Fibroblast of skin of left biceps (primary cell): ENCODE data around the gene PRDM2.

Experiments used
- DNase-seq, 2 experiments: peaks; one replicate each; pipeline ENCODE4 v3.0.0-alpha.2; 2013; ENCODE audit warnings: low read depth in 2 of 2

The PRDM2 gene

DNA sequence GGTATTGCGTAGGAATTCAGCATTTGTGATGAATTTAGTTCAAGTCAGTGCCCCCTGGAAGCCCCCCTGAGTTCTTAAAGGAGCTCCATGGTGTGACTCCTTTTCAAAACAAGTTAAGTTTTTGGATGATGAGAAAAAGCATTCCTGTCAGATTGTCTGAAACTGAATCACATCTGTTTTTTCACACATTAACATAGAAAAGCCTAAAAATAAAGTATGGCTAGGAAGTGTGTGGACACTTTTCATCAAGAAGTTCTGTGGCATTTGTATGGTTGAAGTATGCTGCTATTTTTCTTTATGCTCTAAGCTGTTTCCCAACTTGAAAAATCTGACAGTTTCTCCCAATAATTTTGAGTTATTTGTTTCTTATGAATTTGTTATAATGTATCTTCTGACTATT, 33.7 kb downstream of the PRDM2 start:
- peak; percentile 44 to 46 for DNase-seq

DNA sequence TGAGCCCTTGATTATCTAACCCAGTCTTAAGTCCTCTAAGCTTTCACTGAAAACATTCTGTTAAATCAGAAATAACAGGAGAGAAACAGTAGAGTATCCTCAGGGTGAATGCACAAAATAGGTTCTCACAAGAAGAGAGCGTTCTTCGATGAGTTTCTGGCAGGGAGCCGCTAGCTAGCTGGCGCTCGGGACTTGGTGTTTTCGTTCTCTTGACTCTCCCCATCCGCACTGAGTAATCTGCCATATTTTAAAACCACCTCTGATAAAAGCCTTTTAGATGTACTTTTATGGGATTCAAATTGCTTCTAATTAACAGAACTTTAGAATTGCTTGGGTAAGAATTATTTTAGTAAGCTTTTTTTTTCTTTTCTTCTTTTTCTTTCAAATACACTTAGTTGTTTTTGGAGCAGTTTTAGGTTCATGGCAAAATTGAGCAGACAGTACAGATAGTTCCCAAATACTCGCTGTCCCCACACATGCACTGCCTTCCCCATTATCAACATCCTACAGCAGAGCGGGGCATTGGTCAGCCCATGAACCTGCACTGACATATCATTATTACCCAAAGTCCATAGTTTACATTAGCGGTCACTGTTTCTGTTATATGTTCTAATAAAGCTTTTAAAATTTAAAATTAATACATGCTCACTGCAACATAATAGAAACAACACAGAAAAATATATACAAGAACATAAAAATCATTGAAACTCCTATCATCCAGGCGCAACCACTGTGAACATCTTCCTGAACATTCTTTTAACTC, 35.4 kb downstream of the PRDM2 start:
- no peak for DNase-seq

DNA sequence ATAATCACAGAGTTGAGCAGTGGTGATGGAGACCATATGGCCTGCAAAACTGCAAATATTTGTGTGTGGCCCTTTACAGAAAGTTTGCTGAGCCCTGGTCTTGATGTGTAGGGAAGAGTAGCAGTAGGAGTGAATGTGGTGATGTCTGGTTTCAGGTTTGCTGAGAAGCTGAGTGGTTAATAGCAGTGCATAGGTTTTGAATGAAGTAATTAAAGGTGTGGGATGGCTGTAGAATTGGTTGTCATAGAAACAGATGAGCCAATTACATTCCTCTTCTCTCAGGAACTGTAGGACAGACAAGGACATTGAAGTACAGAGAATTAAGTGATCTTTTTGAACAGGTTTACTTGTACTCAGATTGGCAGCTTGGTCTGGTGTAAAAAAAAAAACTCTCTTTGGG, 37.4 kb downstream of the PRDM2 start:
- DNase-seq: no peak

DNA sequence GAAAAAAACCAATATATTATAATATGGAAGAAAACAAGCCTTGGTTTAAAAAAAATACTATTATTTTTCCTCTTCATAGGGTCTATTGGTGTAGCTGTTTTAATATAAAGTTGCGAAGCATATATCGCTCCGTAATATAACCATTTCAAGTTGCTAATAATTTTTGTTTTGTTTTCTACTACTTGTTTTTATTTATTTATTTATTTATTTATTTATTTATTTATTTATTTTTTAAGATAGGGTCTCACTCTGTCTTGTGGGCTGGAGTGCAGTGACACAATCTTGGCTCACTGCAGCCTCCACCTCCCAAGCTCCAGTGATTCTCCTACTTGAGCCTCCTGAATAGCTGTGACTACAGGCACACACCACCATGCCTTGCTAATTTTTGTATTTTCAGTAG, 46.4 kb downstream of the PRDM2 start:
- DNase-seq: no peak

DNA sequence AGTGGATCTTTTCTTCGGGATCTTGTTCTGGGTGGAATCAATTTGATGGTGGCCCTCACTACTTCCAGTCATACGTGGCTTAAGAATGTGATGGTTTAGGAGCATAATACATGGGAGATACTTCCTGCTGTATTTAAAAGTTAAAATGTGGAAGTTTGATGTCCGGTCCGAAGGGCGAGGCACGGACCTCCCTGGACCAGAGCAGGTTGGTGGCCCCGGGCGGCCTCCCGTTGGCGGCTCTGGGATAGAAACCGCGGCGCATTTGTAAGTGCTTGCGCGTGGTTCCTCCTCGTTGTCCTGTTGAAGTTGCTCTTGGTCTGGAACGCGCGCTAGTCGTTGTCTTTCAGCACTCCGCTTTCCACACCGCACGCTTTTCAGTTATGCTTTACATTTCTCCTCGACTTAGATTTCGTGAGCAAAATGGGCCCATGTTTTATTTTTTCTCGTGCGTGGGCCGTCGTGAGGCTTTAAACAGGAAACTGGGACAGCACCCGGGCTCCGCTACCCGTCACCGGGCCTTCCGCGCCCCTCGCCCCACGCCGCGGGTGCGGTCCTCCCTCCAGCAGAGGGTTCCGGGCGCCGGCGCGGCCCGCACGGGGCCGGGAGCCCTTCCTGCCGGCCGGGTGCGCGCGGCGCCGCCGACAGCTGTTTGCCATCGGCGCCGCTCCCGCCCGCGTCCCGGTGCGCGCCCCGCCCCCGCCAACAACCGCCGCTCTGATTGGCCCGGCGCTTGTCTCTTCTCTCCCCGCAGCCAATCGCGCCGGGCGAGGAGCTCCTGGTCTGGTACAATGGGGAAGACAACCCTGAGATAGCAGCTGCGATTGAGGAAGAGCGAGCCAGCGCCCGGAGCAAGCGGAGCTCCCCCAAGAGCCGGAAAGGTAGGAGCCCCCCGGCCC, 48.9 kb downstream of the PRDM2 start:
- DNase-seq: peak; percentile 93 to 94

DNA sequence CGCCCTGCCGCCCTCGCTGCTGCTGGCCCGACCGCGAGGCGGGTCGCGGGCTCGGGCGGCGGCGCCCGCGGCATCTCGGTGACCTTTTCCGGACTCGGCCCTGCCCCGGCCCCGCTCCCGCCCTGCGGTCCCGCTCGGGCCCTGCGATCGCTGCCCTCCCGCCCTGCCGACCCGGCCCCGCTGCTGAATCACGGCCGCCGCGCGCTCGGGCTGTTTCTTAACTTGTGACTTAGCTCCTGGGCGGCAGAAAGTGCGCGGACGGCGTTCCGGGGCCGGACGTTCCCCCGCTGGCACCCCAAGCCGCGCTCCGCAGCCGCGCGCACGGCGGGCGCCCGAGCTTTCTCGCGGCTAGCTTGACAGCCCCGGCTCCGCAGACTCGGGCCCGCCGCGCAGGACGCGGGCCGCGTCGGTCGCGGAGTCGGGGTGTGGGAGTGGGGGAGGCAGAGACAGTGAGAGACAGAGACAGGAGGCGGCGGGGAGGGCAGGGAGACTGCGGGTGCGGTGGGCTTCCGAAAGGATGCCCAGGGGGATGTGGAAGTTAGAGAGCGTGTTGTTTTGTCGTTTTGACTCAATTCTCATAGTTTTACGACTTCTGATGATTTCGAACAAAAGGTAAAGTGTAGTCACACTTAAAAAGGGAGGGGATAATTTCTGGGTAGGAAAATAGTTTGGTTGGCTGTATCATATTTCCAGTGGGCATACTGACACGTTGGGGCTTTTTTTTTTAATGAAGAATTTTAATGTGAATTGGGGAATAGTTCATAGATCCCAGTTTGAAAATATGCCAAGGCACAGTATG, 49.8 kb downstream of the PRDM2 start:
- DNase-seq: no peak

DNA sequence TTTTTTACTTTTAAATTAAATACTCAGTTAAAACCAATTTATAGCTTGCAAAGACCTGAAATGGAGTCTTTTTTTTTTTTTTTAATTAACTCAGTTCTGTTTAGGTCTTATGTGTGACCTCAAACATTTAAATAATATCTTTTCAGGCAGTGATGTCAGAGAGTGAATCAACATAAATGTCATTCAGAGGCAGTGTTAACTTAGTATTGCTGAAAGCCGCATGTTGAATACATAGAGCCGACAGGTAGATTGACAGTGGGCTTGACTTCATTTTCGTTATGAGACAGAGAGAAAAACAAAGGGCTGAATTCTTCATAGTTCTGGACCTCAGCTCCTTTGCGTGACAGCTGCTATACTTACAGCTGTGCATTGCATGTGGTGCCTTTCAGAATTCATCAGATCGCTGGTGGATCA, 51.5 kb downstream of the PRDM2 start:
- no peak for DNase-seq

DNA sequence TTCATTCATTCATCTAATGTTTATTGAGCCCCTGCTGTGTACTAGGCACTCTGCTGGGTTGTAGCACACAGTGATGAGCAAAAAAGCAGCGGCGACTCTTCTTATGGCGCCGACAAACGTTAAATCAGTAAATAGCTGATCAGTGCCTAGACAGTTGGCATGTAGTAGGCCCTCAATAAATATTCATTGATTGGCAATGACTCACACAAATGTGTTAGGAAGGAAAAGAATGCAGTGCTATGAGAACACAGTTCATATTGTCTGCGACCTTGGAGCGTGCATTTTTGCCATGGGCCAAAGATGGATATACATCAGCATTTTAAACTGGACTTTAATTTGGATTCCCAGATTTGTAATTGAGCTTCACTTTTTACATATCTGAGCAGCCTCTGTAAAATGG, 52.0 kb downstream of the PRDM2 start:
- no peak for DNase-seq

DNA sequence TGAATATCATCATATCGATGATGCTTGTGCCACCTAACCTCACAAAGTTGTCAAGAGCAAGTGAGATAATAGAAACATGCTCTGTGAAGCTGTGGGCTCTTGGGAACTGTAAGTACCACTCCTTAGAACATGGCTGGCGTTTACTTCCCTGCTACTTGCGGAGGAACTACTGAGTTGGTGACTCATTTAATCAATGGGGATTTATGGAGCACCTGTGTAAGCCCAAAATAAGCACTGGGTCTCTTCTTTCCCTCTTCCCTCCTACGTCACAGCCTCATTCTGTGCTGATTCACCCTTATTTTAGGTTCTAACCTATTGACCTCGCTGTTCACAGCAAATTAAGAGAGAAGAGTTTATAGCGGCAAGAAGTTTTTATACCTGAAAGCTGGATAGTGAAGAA, 52.9 kb downstream of the PRDM2 start:
- DNase-seq: no peak

DNA sequence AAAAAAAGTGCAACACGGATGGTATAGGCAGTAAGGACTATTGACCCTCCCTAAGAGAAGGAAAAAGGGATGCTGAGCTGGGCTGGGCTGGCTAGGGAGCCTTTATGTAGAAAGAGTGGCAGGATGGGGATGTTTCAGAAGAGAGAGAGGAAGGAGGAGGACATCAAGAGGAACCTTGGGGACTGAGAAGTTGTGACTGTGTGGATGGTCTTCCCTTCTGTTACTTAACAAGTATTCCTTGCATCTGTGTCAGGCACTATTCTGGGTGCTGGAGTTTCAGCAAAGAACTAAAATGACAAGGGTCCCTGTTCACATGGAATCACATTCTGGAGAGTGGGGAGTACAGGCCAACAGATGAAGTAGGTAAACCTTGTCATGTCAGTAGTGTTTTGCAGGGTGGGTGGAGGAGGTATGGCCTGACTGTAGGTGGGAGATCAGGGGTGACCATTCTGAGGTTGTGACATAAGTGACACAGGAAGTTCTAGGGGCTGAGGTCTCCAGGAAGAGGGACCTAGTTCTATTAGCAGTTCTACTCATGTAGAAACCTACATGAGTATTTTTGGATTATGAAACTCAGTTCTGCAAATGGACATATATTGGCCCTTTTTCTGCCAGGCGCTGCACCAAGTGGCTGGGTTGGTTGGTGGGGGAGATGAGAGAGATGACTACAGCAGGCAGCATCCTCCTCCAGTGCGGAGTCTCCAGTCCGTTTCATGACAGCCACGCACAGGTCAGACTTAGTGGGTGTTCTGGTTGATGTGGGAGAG, 53.8 kb downstream of the PRDM2 start:
- DNase-seq: no peak

DNA sequence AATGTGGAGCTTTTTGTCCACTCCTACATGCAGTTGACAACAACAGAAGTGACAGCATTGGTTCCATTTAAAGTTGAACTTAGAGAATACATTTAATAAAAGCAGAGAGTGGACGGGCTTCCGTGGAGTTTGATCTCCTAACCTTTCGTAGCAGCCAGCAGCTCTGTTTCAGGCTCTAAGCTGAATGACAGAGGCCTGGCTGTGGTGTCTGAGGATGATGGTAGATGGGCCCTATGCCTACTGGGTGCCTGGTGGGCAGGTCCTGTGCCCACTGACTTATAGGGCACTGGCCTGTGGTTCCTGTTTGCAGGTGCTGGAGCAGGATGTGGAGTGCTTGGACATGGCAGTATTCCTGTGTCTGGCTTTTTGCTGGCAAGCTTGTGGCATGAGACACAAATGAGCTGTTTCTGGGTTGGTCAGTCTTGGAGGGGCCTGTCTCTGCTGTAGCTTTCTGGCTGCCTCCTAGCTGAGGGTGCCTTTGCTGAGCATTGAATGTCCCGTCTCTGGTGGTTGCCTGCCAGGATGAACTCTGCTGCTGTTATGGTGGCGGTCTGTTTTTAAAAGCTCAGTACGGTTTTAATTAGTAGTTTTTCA, 54.6 kb downstream of the PRDM2 start:
- DNase-seq: no peak

DNA sequence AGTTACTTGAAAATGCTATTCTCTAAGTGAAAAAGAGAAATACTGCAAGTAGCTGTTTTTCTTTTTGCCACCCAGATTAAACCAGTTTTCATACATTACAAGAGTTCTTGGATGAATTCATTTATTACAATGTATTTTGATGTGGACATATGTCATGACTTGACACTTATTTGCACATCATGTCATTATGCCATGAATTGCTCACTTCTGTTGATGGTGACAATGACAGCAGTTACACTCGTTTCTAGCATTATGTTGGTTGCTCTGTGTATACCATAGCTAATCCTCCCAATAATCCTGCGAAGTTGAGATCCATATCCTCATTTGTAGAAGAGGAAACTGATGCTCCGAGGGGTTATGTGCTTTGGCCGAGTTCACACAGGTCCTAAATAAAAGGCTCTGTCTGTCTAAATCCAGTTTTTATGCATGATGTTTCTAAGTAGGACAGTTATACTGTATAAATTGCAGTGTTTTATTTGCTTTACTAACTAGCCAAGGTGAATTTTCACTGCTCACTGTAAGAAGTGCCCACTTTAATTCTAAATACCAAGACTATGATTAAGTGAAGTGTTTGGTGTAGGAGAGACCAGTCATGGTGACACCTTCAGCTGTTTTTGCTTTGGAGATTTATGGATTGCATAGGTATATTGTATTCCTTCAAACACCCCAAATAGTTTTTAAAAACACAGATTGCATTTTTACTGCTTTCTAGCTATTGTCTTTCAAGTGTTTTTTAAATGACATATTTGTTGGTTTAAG, 56.7 kb downstream of the PRDM2 start:
- DNase-seq: no peak

DNA sequence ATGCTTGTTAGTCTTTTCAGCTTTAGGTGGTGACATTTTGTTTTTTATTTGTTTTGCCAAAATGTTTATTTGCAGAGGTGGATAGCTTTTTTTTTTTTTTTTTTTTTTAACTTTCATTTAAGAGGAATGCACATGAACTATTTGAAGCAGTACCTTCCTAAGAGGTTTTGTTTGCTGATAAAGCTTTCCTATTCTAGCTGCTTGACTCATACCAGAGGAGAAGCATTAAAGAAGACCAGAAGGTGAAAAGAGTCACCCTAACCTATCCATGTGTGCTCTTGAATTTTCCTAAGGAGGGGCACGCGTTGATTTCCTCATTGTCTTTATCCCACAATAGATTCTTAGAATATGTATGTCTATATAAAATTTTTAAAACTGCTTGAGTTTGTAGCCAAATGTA, 57.7 kb downstream of the PRDM2 start:
- DNase-seq: no peak

DNA sequence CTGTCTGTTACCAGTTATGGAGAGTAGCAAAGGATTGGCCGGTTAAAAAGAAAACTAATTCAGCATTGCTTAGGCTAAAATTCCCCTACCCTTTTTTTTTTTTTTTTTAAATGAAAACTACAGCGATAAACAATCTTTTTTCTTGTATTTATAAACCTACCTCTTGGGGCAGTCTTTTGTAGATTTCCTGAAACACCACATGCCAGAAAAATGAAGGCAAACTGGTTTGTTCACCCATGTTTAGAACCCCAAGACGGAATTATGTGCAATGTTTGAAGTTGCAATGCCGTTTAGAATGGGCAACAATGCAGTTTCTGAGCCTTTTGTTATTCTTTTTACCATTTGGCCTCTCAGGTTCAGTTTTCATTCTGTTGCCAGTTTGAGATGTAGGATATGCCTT, 59.1 kb downstream of the PRDM2 start:
- no peak for DNase-seq

DNA sequence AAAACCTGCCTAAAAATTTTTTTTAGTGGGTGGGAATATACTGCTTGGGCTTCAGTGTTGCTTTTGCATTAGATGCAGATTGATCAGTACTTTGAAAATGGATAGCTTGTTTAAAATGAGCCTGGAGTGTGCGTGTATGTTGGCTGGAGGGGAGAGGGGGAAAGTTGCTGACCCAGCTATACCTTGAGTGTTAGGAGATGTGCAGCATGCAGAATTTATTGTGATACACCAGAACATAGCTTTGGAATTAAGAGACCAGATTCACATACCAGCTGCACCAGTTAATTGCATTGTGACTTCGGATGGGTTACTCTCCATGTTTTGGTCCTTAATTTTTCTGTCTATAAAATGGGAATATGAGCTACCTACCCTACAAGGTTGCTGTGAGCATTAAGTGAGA, 60.4 kb downstream of the PRDM2 start:
- DNase-seq: no peak

DNA sequence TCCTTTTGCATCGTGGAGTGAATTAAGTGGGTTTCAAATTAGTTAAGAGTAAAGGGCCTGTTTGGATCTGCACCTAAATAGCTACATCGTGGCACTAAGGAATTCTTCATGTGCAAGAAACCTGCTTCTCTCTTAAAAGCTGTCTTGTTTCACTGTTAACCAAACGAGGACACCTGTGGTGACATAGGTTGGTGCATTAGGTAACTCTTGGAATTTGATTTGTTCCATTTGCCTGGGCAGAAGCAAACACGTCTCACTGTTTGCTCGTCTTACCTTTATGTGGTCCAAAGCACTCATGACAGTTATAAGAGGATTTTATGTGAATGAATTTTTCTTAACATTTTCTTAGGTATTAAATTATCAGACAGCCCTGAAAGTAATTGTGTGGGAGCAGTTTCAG, 60.9 kb downstream of the PRDM2 start:
- DNase-seq: no peak

DNA sequence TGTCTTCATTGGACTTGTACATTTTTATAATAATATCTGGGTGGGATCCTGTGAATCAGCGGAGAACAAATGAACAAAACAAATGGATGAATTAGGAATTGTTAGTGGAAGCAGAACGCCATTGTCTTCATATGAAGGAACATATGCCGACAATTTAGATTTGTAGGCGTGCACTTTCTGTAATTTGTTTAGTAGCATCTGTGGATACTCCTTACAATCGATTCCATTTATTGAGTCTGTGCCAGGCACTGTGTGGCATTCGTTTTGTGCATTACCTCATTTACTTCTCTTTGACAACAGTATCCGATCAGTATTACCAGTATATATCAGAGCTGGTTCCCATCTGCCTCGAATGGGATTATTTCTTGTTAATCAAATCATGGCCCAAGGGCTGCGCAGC, 61.9 kb downstream of the PRDM2 start:
- DNase-seq: no peak

DNA sequence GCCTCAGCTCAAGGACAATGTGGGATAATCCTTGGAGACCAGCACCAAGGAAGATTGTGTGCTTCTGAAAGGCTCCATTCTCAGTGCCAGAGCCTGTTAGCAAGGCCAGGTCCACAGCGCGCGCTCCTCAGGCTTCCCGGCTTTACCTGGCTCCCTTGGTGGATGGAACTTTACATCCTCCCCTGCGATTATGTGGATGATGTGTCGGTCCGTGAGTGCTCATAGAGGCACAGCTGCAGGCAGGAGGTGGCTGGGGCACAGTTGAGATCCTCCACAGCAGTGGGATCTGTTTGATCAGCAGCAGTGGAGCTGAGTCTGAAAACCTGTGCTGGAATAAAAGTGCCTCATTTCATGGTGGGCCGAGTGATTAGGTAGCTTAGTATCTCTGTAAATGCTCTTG, 62.7 kb downstream of the PRDM2 start:
- DNase-seq: no peak

DNA sequence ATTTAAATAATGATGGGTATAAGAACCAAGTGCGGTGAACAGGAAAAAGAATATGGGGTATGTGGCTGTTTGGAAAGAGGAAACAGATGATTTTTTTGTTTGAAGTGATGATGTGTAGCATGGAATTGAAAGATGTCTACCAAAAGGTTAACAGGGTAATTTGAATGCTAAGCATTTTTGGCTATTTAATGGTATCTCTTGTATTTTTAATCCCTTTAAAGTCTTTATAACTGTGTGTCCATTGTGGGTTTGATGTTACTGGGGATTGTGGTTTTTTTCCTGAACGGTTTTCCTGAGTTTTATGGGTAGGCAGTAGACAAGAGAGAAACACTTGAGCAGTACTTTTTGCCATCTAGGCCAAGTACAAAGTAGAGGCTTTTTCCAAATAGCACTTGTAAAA, 63.2 kb downstream of the PRDM2 start:
- no peak for DNase-seq

DNA sequence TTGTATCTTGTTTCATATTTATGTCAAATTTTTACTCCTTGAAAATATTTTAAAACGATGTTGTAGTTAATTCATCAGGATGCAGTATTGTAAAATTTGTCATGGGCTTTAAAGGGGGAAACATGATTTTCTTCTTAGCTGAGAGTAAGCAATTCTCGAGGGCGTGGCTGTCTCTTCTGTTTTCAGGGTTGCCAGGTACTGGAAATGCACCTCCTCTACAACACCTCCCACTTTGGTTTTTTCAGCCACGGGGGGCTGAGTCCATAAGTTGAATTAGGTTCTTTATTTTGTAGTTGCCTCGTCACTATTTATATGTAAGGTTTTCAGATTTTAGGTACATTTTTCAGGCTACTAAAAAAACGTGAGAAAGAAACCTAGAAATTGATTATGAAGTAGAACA, 64.0 kb downstream of the PRDM2 start:
- no peak for DNase-seq
